HG03520 (cell line): ENCODE measurements around the gene PYCARD.
"Not testable (repeated sequence)": the region's sequence is repeated elsewhere in the genome, so short reads cannot be mapped to it uniquely, and the experiment has no call there.

ENCODE experiments used
- ATAC-seq: cut with Tn5 transposase; IDR thresholded peaks from one replicate; pipeline ENCODE4 v1.9.1; 2021; ENCODE audit warnings: mild to moderate bottlenecking, moderate library complexity; ENCODE audit not compliant: unreplicated experiment

PYCARD gene

DNA sequence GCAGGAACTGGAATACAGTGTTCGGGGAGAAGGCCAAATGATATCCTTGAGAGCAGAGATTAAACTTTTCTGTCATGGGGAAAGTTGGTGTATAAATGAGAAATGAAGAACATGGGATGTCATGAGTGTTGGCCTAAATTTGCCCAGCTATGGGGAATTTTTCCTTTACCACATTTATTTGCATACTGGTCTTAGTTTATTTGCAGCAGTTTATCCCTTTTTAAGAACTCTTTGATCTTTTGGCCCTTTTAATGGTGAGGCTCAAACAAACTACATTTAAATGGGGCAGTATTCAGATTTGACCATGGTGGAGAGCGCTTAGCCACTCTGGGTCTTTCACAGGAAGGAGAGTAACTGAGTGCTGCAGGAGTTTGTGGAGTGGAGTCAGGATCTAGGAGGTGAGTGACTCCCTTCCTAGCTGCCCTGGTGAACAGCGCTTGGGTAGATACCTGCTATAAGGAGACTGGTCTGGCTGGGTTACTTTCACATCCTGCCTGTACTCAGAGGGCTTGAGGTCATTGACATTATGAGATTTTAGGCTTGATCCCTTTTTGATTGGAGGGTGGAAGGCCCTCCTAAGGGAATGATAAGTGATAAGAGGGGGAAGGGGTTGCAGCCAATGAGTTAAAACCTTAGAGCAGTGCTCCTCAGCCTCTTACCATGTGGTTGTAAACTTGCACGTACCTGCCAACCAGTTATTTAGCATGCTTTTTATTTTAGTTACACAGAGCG lies 10.7 kb downstream of the PYCARD start:
- ATAC-seq: no peak

DNA sequence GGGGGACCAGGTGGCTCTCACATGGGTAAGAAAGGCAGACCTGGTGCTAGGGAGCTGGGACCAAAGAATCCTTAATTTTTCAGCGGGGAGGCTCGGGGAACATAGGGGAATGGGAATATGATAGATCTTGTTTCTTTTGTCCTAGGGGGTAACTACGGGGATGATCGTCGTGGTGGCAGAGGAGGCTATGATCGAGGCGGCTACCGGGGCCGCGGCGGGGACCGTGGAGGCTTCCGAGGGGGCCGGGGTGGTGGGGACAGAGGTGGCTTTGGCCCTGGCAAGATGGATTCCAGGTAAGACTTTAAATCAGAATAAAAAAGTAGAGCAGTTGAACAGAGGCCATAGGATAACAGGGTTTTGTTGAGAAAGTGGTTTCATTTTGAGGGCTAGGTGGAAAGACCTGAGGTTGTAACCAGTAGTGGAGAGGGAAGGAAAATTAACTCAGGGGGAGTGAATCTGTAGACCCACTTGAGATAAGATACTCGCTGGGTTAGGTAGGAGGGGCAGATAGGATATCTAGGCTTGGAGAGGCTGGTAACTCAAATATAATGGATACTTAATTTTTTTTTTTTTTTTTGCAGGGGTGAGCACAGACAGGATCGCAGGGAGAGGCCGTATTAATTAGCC lies 11.6 kb downstream of the PYCARD start:
- ATAC-seq: no peak

DNA sequence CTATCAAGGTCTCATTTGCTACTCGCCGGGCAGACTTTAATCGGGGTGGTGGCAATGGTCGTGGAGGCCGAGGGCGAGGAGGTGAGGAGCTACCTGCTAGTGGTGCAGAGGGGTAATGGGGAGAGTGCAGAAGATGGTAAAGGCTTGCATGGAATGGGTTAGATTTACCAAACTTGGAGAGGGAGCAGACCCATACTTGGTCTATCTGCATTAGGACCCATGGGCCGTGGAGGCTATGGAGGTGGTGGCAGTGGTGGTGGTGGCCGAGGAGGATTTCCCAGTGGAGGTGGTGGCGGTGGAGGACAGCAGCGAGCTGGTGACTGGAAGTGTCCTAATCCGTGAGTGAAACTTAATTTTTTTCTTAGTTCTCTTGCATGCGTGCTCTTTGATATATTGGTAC lies 12.5 kb downstream of the PYCARD start:
- no peak for ATAC-seq

DNA sequence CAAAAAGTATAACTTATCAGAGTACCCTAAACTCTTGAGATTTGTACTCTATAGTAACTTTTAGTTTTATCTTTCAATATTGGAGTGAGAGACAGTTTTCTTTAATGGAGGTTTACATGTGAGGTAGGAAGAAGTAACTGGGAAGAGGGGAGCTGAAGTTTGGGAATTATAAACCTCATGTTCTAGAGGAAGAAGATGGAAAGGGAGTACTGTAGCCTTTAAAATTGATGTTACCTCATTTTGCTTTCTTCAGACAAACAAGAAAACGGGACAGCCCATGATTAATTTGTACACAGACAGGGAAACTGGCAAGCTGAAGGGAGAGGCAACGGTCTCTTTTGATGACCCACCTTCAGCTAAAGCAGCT lies 13.2 kb downstream of the PYCARD start:
- no peak for ATAC-seq

DNA sequence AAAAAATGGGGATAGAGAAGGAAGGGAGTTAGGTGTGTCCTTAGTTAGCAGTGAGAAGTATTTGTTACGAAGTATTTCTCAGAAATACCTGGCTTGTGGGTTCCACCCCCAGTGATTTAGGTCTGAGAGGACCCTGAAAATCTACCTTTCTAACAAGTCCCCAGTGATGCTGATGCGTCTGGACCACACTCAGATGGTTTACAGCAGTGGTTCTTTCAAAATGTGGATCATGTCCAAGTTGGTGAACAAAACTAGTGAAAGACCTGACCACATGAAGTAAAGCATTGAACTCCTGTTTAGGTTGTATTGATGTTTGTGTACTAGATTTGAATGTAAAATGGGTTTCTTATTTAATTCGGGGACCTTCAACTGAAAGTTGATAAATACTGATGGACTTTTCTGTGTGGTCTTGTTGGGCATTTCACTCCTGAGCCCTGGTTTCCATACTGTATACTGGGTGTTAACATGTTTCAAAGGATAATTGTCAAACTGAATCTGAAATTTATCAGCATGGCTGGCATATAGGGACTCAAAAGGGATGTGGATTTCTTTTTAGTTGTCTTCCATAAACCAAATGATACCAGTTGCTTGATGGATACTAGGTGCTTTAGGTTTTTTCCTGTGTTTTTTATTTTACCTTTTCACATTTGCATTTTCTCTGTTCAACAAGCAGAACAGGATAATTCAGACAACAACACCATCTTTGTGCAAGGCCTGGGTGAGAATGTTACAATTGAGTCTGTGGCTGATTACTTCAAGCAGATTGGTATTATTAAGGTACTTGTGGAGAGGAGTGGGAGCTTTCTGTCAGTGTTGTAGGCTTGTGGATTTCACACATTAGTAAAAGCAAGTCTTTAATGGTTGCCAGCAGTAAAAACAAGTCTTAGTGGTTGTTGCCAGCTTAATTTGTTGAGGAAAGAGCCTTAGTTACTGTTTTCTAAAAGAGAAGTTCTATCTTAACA lies 13.8 kb downstream of the PYCARD start:
- no peak for ATAC-seq

DNA sequence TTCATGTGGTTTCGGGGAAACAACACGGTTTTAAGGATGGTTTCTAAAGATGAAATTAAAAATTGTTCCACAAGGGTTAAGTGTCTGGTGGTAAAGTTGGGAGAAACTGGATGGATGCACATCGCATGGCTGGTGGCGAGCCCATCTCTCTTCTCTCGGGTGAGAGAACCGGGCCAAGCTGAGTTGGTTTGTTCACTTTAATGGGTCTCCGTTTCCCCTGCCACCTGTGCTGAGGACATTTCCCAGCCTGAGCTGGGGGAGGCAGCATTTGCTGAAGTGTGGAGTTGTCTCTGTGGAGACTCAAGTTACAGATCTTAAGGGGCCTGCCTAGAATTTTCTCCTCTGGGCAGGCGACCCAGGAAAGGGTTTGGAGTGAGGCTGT lies 14.8 kb downstream of the PYCARD start:
- ATAC-seq: no peak

DNA sequence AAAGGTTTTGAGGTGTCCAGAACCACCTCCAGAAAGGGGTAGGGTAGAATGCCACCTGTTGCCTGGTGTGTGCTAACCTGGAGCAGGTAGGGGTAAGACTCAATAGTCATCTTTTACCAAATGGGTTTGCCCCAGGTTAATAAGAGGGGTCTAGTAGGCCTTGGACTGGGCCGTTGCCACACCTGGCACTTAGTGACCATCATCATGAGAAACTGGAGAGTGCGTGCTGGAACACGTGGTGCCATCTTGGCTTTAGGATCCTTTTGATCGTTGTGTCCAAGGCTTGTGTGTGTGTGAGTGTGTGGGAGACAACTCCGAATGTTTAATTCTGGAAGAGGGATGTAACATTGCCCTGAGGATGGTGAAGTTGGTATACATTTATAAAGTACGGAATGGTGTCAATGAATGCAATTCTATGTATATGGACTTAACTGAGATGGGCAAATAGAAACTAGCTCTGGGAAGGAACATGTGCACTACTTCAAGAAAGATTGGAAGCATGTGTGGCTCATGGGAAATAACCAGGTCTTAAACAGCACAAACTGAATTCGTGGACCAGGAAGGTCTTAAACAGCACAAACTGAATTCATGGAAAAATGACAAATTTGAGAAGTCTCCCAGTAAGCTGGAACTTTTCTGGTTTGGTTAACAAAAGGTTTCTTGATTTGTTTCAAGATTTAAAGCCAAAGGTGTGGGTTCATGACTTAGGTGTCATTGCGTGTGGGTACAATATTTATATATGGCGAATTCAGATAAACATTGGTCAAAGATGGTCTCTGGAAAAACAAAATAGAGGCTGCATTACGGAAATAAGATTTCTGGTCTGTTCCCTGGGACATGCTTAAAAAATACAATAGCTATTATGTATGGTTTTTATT lies 15.4 kb downstream of the PYCARD start:
- no peak for ATAC-seq

DNA sequence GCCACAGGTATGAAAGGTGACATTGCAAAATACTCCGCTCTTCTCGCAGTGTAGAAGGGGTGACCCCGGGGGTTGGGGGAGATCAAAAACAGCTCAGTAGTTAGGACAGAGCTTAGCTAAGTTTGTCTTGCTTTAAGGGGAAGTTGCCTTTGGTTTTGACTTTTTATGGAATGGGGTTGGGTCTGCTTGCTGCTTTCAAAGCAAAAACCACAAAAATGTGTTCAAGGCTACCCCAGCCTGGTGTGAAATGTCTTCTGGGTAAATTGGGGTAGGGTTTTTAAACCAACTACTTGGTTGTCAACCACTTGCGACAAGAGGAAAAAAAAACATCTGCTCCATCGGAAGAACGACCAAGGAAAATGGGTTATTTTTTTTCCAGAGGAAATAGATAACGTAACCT lies 16.4 kb downstream of the PYCARD start:
- ATAC-seq: no peak

DNA sequence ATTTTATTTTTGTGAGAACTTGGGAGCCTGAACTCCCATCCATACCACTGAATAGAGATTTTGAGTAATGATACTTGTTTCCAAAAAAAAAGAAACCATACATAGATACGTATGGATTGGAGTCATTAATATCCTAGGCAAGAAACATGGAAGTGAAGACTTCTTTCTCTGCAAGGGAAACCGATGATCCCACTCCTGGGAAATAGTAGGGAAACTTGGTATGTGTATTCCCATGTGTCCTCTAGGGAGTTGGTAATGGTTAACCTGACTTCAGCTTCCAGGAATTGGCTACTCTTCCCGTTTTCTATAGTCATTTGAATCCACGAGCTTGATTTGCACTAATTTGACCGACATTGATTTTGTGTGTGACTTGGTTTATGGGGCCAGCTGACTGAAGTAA lies 17.2 kb downstream of the PYCARD start:
- no peak for ATAC-seq

DNA sequence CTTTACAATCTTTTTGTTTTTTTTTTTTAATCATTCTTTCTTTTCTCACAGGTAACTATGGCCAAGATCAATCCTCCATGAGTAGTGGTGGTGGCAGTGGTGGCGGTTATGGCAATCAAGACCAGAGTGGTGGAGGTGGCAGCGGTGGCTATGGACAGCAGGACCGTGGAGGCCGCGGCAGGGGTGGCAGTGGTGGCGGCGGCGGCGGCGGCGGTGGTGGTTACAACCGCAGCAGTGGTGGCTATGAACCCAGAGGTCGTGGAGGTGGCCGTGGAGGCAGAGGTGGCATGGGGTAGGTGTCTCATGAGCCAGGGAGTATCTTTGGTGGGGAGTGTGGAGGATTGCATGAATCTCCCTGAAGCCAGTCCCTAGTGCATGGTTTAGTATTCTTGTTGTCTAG lies 17.7 kb downstream of the PYCARD start:
- no peak for ATAC-seq

DNA sequence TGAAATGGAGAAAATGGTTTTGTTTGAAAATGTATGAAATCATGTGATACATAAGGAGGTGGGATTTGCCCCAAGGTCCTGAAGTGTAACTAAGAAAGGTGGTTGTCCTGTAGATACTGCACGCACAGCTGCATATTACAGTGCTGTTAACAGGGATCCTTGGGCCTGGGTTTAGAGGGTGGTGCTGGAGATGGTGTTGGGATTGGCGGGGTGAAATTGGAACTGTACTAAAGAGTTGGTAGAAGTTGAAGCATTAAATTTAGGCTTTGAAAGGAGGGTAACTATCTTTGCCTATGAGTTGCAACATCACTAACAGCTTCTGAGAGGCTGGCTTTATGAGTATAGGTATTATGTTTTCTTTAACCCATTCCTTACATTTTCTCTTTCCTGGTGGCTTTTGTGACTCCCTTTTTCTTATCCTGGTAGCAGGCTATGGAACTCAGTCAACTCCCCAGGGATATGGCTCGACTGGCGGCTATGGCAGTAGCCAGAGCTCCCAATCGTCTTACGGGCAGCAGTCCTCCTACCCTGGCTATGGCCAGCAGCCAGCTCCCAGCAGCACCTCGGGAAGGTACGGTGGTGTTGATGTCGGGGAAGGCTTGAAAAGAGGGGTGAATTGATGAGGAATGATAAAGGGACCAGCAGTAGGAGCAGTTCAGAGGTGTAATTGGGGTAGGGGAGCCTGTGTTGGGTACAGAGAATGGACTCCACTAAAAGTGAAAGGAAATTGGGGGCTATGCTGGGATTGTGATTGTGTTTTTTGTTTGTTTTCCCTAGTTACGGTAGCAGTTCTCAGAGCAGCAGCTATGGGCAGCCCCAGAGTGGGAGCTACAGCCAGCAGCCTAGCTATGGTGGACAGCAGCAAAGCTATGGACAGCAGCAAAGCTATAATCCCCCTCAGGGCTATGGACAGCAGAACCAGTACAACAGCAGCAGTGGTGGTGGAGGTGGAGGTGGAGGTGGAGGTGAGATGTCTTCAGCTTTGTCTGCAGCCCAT lies 18.8 kb downstream of the PYCARD start:
- no peak for ATAC-seq

DNA sequence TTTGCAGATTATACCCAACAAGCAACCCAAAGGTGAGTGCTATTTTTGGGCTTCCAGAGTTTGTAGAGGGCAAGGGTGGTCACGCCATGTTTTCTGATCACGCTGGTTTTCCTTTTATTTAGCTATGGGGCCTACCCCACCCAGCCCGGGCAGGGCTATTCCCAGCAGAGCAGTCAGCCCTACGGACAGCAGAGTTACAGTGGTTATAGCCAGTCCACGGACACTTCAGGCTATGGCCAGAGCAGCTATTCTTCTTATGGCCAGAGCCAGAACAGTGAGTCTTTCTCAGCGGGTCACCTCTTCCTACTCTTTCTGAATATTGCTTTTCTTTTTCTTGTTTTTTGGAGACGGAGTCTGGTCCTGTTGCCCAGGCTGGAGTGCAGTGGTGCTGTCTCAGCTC lies 20.2 kb downstream of the PYCARD start:
- ATAC-seq: no peak

DNA sequence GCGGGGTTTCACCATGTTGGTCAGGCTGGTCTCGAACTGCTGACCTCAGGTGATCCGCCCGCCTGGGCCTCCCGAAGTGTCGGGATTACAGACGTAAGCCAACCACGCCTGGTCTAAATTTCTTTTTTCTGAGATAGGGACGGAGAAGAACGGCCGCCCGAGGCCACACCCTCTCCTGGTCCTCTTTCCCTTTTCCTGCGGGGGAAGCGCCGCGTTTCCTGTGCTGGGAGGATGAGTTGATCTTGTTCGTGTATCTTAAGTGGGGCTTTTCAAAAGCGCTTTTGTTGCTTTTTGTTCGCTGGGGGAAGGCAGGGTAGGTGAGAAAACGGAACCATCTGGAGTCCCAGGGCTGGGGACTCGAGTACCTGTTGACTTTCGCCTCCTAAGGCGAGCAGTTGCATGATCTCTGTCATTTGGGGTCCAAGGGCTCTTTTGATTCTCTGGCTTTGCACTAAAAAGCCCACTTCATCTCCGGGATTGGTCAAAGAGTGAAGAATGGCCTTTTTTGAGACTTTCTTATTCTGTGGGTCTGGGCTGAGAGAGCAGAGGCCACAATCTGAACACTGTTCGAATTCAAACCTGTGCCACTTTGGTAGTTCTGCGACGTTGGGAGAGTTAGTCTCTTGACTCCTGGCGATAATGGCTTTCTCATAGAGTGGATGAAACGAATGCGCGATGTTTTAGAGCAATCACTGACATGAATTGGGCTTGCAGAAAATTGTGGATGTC lies 21.3 kb downstream of the PYCARD start:
- no peak for ATAC-seq

DNA sequence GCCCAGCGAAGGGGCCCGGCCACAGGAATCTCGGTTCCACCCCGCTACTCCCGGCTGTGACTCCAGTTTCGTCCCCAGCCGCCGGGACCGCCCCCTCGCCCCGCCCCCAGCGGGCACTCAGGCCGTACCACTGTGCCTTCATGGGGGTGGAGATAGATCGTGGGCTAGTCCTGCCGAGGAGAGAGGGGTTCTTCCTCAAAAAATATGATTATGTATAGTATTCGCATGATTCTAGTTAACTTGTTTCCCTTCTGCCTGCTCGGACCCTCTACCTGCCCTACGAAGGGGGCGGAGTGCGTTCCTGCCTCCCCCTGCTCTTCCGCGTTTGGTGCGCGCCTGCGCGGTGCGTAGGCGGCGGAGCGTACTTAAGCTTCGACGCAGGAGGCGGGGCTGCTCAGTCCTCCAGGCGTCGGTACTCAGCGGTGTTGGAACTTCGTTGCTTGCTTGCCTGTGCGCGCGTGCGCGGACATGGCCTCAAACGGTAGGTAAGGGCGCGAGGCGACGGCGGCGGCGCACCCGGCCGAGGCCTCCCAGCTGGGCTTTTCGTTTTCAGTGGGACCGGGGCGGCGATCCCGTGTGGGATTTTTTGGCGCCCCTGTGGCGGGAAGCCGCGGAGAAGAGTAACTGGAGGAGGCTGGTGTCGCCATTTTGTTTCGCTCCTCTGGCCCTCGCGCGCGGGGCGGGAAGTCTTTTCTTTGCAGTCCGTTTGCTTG lies 22.7 kb downstream of the PYCARD start, which contains the start of gene FUS:
TSS of gene FUS (plus strand) at position 393 of the 713 bp plus-strand sequence. CDS start at position 469, 76 bp downstream.
- ATAC-seq: peak; percentile 48

DNA sequence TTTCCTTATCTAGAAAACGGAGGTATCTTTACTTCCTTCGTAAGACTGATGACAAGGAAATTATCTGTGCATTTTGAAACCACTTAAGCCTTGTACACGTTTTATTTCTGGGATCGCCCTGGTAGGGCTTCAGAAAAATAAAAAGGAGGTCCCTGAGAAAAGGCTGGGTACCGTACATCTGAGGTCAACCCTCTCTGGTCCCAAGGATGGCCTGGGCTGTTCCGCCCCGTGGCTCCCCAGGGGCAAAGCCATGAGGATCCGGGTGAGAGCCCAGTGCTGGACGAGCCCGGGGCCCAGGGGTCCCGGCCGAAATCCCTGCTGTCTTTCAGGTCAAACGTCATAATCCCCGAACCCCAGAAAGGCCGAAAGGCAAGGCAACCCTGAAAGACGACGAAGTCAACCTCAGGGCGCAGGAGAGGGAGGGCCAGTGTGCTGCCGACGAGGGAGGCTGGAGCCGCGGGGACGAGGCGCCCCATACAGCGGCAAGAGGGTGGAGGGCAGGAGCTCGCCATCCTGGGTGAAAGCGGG lies 23.3 kb downstream of the PYCARD start:
- ATAC-seq: peak; percentile 2

DNA sequence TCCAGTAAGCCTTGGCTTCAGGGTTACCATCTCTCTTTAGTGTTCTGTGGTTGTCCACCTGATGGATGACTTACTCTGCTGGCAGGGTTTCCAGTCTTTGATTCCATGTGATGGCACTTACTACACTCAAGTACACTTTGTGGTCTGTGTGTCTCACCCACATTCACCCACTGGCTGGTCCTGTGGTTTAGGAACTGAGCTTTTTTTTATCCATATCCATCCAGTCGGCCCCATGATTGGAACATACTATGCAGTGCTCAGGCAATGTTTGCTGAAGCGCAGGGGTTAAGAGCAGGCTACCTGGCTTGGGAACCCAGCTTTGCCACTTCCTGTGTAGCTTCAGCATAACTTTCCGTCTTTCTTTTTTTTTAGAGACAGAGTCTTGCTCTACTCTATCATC lies 25.4 kb downstream of the PYCARD start:
- no peak for ATAC-seq

DNA sequence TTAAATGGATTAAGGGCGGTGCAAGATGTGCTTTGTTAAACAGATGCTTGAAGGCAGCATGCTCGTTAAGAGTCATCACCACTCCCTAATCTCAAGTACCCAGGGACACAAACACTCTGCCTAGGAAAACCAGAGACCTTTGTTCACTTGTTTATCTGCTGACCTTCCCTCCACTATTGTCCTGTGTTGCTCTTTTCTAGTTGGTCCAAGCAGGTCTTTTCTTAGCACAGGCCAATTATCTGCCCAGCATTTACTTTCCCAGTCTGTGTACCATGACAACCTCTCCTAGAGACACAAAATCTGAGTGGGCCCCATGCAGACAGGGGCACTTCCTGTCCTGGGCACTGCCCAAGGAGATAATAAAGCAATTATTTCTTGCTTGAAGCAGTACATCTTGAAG lies 32.5 kb downstream of the PYCARD start:
- ATAC-seq: not testable (repeated sequence)

DNA sequence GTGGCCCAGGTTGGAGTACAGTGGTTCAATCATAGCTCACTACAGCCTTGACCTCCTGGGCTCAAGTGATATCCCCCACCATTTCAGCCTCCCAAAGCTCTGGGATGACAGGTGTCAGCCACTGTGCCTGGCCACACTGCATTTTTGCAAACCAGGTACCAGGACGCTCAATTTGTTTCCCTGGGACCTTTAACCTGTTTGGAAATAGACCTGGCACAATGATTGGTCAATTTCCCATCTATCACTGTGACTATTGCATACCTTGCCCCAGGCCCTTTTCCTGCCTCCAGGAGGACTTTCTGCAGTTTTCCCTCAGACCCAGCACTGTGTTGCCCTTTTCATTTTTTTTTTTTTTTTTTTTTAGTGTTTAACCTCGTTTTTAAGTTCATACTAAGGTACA lies 33.7 kb downstream of the PYCARD start:
- ATAC-seq: no peak
